ENCODE measurements around the gene GSE1. TPM values are rescaled to one million over a fixed set of nuclear protein-coding genes. Genes with fewer than 3 reads are reported as not detected.

The GSE1 gene
- total and polyA plus RNA-seq, 2 experiments from 2014 or later = 27.9 to 43.5 TPM

DNA sequence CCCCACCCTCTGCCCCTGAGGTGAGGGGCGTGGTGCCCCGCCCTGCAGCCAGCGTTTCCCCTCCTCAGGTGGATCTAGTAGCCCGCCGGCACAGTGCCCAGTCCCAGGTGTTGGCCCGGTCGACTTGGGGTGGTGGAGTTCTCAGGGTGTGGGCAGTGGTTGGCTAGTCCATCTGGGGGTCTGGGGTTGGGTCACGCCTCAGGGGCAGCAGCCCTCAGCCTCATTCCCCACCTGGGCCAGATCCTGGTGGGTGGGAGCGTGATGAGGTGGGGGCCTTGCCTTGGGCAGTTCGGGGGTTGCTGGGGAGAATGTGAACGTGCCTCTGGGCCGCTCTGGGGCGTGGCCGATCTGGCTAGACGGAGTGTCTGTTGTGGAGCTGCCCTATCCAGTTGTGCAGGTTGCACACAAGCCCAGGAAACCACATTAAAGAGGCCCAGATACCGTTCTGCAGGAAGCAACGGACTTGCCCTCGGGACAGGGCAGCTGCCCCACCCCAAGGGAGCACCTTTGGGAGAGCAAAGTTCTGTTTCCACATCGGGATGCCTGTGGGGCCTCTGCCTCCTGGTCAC lies 32.0 kb downstream of the GSE1 start:
- no peak overlapping the region for H3K27ac ChIP-seq
- peaks cover 97% of the 10 kb centered on the region for H4K20me1 ChIP-seq (ENCODE audit: insufficient read depth, poor library complexity, severe bottlenecking)
- no peaks in the 10 kb centered on the region for H3K9me2 ChIP-seq (replicated peaks; ENCODE audit: insufficient read depth)
- no peaks in the 10 kb centered on the region for H3K27me3 ChIP-seq
- TF ChIP-seq EZH2phosphoT487 (IDR thresholded peaks at IDR 0.05; ENCODE audit: low read depth, severe bottlenecking, unreplicated experiment) (no peak), EZH2 (IDR thresholded peaks at IDR 0.05; ENCODE audit: borderline replicate concordance) (no peak)
- TF ChIP-seq, protein P1, sequence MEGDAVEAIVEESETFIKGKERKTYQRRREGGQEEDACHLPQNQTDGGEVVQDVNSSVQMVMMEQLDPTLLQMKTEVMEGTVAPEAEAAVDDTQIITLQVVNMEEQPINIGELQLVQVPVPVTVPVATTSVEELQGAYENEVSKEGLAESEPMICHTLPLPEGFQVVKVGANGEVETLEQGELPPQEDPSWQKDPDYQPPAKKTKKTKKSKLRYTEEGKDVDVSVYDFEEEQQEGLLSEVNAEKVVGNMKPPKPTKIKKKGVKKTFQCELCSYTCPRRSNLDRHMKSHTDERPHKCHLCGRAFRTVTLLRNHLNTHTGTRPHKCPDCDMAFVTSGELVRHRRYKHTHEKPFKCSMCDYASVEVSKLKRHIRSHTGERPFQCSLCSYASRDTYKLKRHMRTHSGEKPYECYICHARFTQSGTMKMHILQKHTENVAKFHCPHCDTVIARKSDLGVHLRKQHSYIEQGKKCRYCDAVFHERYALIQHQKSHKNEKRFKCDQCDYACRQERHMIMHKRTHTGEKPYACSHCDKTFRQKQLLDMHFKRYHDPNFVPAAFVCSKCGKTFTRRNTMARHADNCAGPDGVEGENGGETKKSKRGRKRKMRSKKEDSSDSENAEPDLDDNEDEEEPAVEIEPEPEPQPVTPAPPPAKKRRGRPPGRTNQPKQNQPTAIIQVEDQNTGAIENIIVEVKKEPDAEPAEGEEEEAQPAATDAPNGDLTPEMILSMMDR (IDR thresholded peaks at IDR 0.05; ENCODE audit: poor library complexity) = no peak
- peaks cover 78% of the 10 kb centered on the region for H3K79me2 ChIP-seq
- no peak overlapping the region for H3K4me2 ChIP-seq
- peaks cover 8% of the 10 kb centered on the region for H3K4me1 ChIP-seq (ENCODE audit: insufficient read depth)
- H2AFZ ChIP-seq = no peak overlapping the region
- H3K9me3 ChIP-seq (ENCODE audit: low read depth) = no peaks in the 10 kb centered on the region
- WGBS (ENCODE audit: low lambda C conversion rate, missing lambda C conversion rate) = 73% methylated on average over 19 of the region's 19 CpGs
- no peaks in the 10 kb centered on the region for H3K36me3 ChIP-seq (replicated peaks; ENCODE audit: insufficient read depth, low read depth)
- H3K4me3 ChIP-seq = no peak overlapping the region
- DNase-seq (ENCODE audit: low spot score) = no peak

DNA sequence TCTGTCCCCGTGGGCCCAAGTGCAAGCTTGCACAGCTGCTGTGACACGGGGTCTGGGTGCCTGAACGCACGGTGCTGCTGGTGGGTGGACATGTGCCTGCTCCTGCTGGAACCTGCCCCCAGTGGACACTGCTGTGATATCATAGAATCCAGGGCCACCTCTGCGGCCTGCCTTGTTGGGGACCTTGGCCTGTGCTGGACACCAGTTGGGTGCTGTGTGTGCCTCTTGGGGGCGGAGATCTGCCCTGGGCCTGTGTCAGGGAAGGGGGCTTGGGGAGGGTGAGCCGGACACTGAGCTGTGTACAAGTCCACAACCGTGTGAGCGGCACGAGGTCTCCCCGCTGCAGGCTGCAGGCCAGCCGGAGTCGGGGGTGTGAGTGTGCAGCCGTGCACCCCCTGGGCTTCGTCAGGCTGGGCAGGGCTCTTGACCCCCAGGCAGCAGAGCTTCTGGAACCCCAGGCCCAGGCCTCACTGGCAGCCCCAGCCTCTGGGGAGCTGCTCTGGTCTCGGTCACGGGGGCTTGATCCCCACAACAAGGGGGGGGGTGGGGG lies 33.3 kb downstream of the GSE1 start:
- H2AFZ ChIP-seq = no peak overlapping the region
- no peaks in the 10 kb centered on the region for H3K9me3 ChIP-seq (ENCODE audit: low read depth)
- no peak overlapping the region for H3K4me3 ChIP-seq
- H3K4me2 ChIP-seq = no peak overlapping the region
- H3K4me1 ChIP-seq (ENCODE audit: insufficient read depth) = peaks cover 13% of the 10 kb centered on the region
- DNase-seq (ENCODE audit: low spot score) = no peak
- H3K27me3 ChIP-seq = no peaks in the 10 kb centered on the region
- H4K20me1 ChIP-seq (ENCODE audit: insufficient read depth, poor library complexity, severe bottlenecking) = peaks cover 94% of the 10 kb centered on the region
- TF ChIP-seq EZH2 (IDR thresholded peaks at IDR 0.05; ENCODE audit: borderline replicate concordance) = no peak
- no peak for TF ChIP-seq EZH2phosphoT487 (IDR thresholded peaks at IDR 0.05; ENCODE audit: low read depth, severe bottlenecking, unreplicated experiment)
- TF ChIP-seq, protein P1 (IDR thresholded peaks at IDR 0.05; ENCODE audit: poor library complexity) = no peak
- H3K36me3 ChIP-seq (replicated peaks; ENCODE audit: insufficient read depth, low read depth) = no peaks in the 10 kb centered on the region
- no peaks in the 10 kb centered on the region for H3K9me2 ChIP-seq (replicated peaks; ENCODE audit: insufficient read depth)
- H3K79me2 ChIP-seq = peaks cover 65% of the 10 kb centered on the region
- WGBS (ENCODE audit: low lambda C conversion rate, missing lambda C conversion rate) = 92% methylated on average over 15 of the region's 17 CpGs
- H3K27ac ChIP-seq = no peak overlapping the region

DNA sequence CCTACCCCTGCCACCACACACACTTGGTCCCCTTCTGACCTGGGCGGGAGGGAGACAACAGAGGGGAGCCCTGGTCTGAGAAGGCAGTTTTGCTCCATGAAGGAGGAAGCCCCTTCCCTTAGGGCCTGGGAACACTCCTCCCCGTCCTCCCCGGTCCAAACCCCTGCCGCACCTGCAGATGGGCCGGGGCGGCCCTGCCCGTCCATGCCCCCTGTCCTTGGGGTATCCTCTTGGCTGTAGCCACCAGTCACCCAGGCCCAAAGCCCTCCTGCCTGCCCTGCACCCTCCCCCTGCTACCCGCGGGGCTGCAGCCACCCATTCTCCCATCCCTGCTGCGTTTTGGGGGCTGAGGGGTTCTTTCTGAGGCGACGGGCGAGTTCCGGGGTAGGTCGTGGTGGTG lies 33.9 kb downstream of the GSE1 start:
- Histone ChIP-seq H3K27me3 (no peaks in the 10 kb centered on the region), H2AFZ (no peak overlapping the region), H3K36me3 (replicated peaks; ENCODE audit: insufficient read depth, low read depth) (no peaks in the 10 kb centered on the region), H3K4me1 (ENCODE audit: insufficient read depth) (peaks cover 18% of the 10 kb centered on the region), H3K9me3 (ENCODE audit: low read depth) (no peaks in the 10 kb centered on the region), H3K9me2 (replicated peaks; ENCODE audit: insufficient read depth) (no peaks in the 10 kb centered on the region), H3K79me2 (peaks cover 59% of the 10 kb centered on the region), H4K20me1 (ENCODE audit: insufficient read depth, poor library complexity, severe bottlenecking) (peaks cover 94% of the 10 kb centered on the region), H3K4me2 (no peak overlapping the region), H3K27ac (no peak overlapping the region), H3K4me3 (no peak overlapping the region)
- DNase-seq (ENCODE audit: low spot score) = no peak
- TF ChIP-seq, protein P1 (IDR thresholded peaks at IDR 0.05; ENCODE audit: poor library complexity) = no peak
- TF ChIP-seq EZH2phosphoT487 (IDR thresholded peaks at IDR 0.05; ENCODE audit: low read depth, severe bottlenecking, unreplicated experiment) = no peak
- no peak for TF ChIP-seq EZH2 (IDR thresholded peaks at IDR 0.05; ENCODE audit: borderline replicate concordance)
- 95% methylated on average over 12 of the region's 15 CpGs for WGBS (ENCODE audit: low lambda C conversion rate, missing lambda C conversion rate)
